SIG-M5 (cell line): ENCODE results near the gene TM2D1.

ENCODE experiments used
- DNase-seq: peaks from one replicate; lab custom pipeline; 2025; lab: John Stamatoyannopoulos, UW

Gene TM2D1

GRCh38 chr1:61644303-61644702 is 80.6 kb downstream of the TM2D1 start:
- no peak for DNase-seq

GRCh38 chr1:61642475-61643232 is 82.3 kb downstream of the TM2D1 start:
- no peak for DNase-seq

- no peak for DNase-seq
Measured at GRCh38 chr1:61641578-61642336, 83.2 kb downstream of the TM2D1 start.

DNA sequence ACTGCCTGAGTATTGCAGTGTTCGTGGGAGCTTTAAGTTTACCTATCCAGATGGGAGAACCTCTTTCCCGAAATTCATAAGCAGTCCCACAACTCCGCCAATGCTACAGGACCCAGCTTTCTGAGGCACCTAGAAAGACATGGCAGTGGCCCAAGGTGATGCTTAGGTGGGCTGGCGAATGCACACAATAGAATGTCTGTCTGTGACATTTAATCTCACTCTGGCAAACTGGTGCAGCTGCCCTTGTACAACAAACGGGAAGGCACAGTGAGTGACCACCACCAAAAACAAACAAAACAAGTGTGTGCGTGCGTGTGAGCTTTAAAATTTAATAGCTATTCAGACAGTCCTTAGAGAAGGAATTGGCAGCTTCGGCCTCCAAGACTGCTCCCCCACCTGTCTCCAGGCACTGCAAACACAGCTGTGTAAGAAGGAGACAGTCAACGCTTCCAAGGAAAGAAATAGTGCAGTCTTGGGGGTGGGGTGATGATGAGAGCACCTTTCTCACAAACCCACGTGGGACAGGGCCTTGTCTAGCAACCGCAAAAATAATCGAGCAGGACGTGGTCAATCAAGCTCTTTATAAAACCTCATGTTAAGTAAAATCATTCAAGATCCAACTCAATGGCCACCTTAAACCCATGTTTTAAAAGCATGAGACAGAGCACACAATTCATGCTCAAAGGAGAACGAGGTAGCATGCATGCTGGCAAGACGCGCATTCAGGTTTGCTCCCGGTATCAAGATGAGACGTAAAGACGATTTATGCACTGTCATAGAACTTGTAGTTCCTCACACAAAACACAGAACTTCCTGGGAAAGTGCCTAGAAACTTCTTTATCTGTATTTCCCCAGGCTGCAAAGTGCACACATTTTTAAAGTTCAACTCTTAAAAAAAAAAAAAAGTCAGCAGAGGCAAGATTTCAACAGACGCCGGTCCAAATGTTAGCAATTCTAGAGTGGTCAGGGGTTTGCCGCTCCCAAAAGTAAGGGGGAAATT is 84.1 kb downstream of the TM2D1 start:
- DNase-seq: no peak

- no peak for DNase-seq
Measured at GRCh38 chr1:61639608-61640336, 85.2 kb downstream of the TM2D1 start.

DNA sequence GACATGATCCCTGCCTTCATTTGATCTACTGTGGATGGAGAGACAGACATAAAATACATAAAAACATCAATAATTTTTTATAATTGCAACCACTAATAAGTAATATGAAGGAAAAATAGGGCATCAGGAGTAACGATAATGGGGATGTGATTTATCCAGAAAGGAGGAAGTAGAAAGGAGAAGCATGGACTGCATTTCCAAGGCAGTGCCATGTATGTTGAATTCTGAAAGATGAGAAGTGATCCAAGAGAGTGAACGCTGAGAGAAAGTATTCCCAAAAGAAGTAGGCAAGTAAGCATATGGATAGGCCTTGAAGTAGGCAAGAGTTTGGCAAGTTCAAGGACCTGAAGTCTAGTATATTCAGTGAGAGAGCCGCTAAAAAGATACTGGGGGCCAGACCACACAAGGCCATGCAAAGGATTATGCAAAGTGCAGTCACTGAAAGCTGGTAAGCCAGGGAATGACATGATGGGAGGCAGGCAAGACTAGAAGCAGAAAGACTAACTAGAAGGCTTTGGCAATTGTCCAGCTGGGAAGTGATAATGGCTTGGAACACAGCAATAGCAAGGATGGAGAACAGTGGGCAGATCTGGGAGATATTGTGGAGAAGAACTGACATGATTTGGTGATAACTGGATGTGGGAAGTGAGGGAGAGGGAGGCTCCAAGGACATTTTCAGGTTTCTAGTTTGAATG is 85.9 kb downstream of the TM2D1 start:
- no peak for DNase-seq

DNA sequence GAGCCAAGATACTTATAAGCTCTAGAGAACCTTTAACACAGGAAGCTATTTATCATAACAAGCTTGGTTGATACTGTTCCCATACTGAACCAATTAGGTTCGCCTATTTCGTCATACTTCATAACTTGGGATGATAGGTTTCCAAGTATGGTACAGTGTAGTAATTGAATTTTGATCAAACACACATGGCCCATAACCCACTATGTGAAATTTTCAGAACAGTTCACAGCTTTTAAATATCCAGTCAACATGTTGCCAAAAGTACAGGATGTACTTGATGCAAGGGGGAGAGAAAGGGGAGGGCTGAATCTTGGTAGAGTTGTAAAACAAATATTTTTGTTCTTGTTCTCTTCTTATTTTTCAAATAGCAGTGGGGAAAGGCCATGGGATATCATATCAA is 86.6 kb downstream of the TM2D1 start:
- no peak for DNase-seq

DNA sequence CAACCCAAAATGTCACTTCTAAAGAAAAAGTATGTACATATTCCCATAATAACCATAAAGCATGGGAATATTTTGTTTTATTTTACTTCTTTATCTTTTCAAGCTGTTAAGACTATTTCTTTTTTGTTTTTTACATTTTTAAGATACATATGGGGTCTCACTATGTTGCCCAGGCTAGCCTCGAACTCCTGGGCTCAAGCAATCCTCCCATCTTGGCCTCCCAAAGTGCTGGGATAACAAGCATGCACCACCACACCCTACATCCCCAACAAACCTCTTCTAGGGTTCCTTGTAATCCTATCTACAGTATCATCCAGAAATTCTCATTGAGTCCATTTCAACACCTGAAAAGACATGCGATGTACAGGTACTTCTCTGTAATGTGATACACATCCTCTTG is 87.5 kb downstream of the TM2D1 start:
- DNase-seq: no peak

- no peak for DNase-seq
Measured at GRCh38 chr1:61636814-61637213, 88.1 kb downstream of the TM2D1 start.

DNA sequence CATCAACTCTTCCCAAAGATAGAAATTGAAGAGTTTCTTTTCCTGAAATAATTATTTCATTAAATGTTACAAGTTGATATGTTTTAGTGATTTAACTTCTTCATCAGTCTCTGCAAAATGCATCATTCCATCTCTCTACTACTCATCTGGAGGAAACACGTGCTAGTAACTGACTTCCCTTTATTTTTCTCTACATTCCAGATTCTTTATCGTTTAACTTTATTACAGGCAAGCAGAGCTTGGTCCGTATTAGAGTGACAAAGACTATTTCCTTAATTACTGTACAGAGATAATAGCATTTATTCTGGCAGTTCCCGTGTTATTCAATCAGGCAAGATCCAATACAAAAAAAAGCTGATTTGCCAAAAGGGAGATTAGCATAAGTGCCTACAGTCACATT is 88.6 kb downstream of the TM2D1 start:
- no peak for DNase-seq

DNA sequence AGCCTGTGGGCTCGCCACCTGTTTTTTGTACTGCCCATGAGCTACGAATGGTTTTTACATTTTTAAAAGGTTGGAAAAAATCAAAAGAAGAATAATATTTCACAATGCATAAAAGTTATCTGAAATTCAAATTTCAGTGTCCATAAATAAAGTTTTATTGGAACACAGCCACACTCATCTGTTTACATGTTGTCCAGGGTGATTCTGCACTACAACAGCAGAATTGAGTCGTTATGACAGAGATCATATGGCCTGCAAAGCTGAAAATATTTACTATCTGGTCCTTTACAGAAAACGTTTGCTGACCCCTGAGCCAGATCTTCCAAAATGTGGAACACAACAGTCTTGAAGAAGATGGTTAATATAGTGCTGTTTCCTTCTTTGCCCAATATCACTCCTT is 89.4 kb downstream of the TM2D1 start:
- DNase-seq: no peak

- DNase-seq: no peak
Measured at GRCh38 chr1:61631436-61631835, 93.5 kb downstream of the TM2D1 start.
